Activated naive CD4-positive, alpha-beta T cell treated with anti-CD3 and anti-CD28 coated beads for 36 hours (primary cell): ENCODE results near the gene PDE6A. TPM values are rescaled to one million over a fixed set of nuclear protein-coding genes. Genes with fewer than 3 reads are reported as not detected.

Source experiments
- CTCF ChIA-PET: fragments of 350-600 bp; sonication (Branson Sonifier 250); formaldehyde crosslinking; loops from one replicate; lab custom pipeline; 2021; ENCODE audit warnings: antibody characterized with exemption; lab: Charles Lee
- DNase-seq: peaks from one replicate; pipeline ENCODE4 v3.0.0-alpha.2; 2020
- H3K27ac Mint-ChIP-seq: one replicate; pipeline ENCODE4 v1.8.0; 2021; ENCODE audit warnings: mild to moderate bottlenecking, mixed read lengths
- H3K27me3 Mint-ChIP-seq: one replicate; pipeline ENCODE4 v1.8.0; 2021; ENCODE audit warnings: low read depth, mixed read lengths
- H3K36me3 Mint-ChIP-seq: one replicate; pipeline ENCODE4 v1.8.0; 2021; ENCODE audit warnings: low read depth, mixed read lengths
- H3K4me1 Mint-ChIP-seq: one replicate; pipeline ENCODE4 v1.8.0; 2021; ENCODE audit warnings: low read depth, mixed read lengths
- H3K4me3 Mint-ChIP-seq: one replicate; pipeline ENCODE4 v1.8.0; 2021; ENCODE audit warnings: mild to moderate bottlenecking, moderate library complexity, mixed read lengths
- H3K9me3 Mint-ChIP-seq: one replicate; pipeline ENCODE4 v1.8.0; 2021; ENCODE audit warnings: mixed read lengths
- intact Hi-C: fragments of 100-400 bp; cut with micrococcal nuclease; formaldehyde crosslinking; loops from one replicate; pipeline ENCODE4 v1.15.1; 2023
- total RNA-seq, 2 experiments: library from RNA; stranded (reverse); gene quantifications; one replicate each; pipeline ENCODE4 v1.2.3, GENCODE V29; 2021

PDE6A gene
- total RNA-seq, 2 experiments from 2014 or later: not detected

DNA sequence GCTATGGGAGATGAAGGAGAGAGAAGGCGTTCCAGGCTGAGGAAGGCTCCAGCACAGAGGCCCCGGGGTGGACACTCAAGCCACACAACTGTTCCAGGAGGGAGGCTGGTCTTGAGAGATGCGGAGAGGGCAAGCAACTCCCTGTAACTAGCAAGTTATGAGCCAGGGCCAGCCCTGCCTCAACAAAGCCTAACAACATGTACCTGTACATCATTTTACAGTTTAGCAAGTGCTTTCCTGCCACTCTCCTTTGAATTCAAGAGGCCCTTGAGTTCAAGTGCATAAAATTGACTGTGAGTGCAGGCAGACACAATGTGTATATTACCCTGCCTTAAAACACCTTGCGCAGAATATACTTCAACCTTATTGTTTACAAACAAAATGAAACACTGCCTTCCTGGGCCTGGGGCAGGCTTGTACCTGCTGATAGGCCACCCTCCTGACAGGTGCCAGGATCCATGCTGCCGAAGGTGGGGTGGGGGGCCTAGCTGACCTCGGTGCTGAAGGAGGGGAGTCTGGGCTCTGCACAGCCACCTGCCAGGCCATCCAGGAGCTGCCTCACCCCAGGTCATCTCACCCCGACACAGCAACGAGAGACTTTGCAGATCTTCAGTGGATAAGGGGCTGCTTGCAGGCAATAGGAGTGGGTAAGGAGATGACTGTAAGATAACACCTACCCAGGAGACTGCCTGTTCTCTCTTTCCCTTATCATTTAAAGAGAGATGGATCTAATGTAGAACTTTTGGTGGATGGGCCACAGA lies 134.5 kb downstream of the PDE6A start:
- Mint-ChIP-seq H3K27ac (no peak overlapping the region), H3K9me3 (no peaks in the 10 kb centered on the region), H3K36me3 (no peaks in the 10 kb centered on the region), H3K4me1 (no peaks in the 10 kb centered on the region), H3K27me3 (no peaks in the 10 kb centered on the region), H3K4me3 (no peak overlapping the region)
- CTCF ChIA-PET: no interaction called here
- no peak for DNase-seq
- intact Hi-C loops: no loop called here

DNA sequence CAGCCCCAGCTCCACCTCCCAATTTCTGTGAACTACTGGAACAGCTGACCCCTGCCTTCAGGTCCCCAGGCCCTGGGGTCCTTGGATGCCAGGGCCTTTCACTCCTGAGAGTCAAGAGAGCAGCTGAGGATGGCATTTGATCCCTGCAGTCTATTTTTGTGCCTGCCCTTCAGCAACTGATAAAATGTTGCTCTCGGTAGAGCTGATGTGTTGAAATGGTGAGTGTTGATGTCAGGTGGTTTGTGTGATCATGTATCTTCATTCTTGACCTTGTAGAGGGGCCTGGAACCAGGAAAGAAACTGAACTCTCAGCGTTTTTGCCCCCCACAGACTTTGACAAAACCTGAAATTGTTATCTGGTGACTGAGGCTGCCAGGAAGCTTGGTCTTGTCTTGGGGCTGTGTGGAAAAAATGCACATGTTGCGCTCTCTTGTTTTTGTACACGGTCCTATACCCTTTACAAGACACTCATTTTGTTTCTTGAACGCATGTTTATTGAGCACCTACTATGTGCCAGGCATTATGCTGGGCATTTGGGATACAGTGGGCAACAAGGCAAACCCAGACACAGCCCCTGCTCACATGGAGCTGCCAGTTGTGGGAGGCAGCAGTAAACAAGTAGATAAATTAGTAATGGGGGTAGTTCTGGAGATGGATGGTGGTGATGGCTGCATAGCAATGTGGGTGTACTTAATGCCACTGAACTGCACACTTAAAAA lies 136.2 kb downstream of the PDE6A start:
- Mint-ChIP-seq H3K27ac (no peak overlapping the region), H3K36me3 (no peaks in the 10 kb centered on the region), H3K4me3 (no peak overlapping the region), H3K27me3 (no peaks in the 10 kb centered on the region), H3K9me3 (no peaks in the 10 kb centered on the region), H3K4me1 (no peaks in the 10 kb centered on the region)
- no peak for DNase-seq
- intact Hi-C loops: no loop called here
- CTCF ChIA-PET: interaction anchor here (1.4 kb wide), 1 partner anchor 19 kb away, joined by 4 read pairs; no protein-coding TSS in a partner anchor

Other genes with a start within 250 kb of the PDE6A start
- gene PPARGC1B, start 214.5 kb downstream of the PDE6A start, total RNA-seq: 1 to 10 TPM; 3.8 to 4.2 TPM
- 1 to 10 TPM; 3.5 to 3.7 TPM for gene SLC26A2, start 16.0 kb upstream of the PDE6A start, total RNA-seq
- gene TIGD6, start 55.9 kb upstream of the PDE6A start, total RNA-seq: 1 to 10 TPM; 2.6 to 2.7 TPM
- gene HMGXB3, start 55.9 kb upstream of the PDE6A start, total RNA-seq: 10 to 100 TPM; 24.3 to 26.8 TPM
- gene CSF1R, start 141.8 kb upstream of the PDE6A start, total RNA-seq: 1 to 10 TPM in 1 of 2 experiments, under 1 TPM in 1; 0.94 to 1.8 TPM
- gene PDGFRB, start 211.1 kb upstream of the PDE6A start, total RNA-seq: 1 to 10 TPM in 1 of 2 experiments, under 1 TPM in 1; 0.14 to 1.0 TPM
- not detected for gene CDX1, start 222.0 kb upstream of the PDE6A start, total RNA-seq
- not detected for gene SLC6A7, start 245.3 kb upstream of the PDE6A start, total RNA-seq